ENCODE results near the gene RBMS3. TPM values are rescaled to one million over a fixed set of nuclear protein-coding genes. Genes with fewer than 3 reads are reported as not detected.

RBMS3 gene
- total and polyA plus RNA-seq, 5 donors from 2014 or later = 5.2 to 18.8 (median 8.5) TPM

DNA sequence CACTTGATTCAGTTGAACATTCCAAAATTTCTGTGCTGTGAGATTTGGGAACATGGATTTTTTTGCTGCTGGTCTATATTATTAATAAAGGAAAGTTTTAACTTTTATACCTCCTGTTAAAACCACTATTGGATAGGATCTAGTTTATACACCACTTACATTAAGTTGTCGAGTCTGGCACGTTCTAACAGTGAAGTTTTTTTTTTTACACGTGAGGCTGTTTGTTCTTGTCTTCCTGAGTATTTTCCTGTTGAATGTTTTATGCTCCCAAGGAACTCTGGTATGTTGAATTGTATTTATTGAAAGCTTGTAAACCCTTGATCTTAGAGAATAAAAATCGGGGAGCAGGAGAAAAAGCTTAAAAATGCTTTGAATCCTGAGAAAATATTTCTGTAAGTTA is 338.8 kb downstream of the RBMS3 start:
- Histone ChIP-seq H3K36me3 (ENCODE audit: control insufficient read depth, insufficient read depth, low read length) (no peaks in the 10 kb centered on the region), H3K4me1 (ENCODE audit: control insufficient read depth, insufficient read depth, low read length, poor library complexity, severe bottlenecking) (no peaks in the 10 kb centered on the region), H3K27ac (ENCODE audit: insufficient read depth, low read length, poor library complexity, severe bottlenecking) (no peak overlapping the region), H3K4me3 (ENCODE audit: low read depth, low read length) (no peak overlapping the region), H3K9me3 (ENCODE audit: control insufficient read depth in 2 of 2, low read length in 2 of 2) (no peaks in the 10 kb centered on the region), H3K27me3 (ENCODE audit: control insufficient read depth, insufficient read depth, low read length) (no peaks in the 10 kb centered on the region)
- no peak for ATAC-seq (ENCODE audit: low read depth in 2 of 2)
- Mint-ChIP-seq H3K4me3 (no peak overlapping the region), H3K27ac (no peak overlapping the region), H3K4me1 (peaks cover 0 to 3% (median 0%) of the 10 kb centered on the region in 4 donors), H3K9me3 (peaks cover 0 to 2% (median 0%) of the 10 kb centered on the region in 7 donors), H3K36me3 (no peaks in the 10 kb centered on the region), H3K27me3 (no peaks in the 10 kb centered on the region)
- DNase-seq = no peak

DNA sequence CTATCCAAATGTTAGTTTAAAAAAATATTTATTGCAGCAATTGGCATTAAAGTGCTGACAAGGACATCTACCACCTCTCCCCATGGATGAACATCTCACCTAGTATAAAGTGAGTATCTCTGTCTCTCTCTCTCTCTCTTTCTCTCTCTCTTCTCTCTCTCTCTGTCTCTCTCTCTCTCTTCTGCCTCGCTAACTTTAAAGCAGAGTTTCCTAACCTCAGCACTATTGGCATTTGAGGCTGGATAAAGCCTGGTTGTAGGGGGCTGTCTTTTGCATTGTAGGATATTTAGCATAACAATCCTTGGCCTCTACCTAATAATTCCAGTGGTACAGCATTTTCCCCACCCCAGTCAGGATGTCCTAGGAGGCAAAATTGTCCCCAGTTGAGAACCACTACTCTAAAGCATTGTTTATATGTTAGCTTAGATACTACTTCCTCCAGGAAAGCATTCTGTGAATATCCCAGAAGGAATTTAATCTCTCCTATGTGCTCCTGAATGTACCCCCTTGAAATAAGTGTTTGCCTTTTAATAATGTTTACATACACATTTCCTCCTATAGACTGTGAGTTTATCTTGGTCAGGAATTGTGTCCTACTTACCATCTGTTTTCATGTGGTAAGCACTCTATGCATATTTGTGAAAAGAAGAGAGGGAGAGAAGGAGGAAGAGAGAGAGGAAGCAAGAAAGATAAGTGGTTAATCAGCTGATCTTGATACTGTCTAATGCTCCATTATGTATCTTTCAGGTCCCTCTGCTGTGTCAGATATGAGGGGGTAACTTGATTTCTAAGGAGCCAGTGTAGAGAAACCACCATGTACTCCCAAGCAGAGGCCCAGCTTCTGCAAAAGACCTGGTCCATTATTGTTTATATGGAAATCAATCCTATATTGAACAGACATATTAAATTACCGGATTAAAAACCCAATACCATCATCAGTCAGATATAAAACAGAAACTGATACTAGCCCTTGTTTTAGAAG is 346.6 kb downstream of the RBMS3 start:
- Histone ChIP-seq H3K4me3 (ENCODE audit: low read depth, low read length) (no peak overlapping the region), H3K27me3 (ENCODE audit: control insufficient read depth, insufficient read depth, low read length) (no peaks in the 10 kb centered on the region), H3K36me3 (ENCODE audit: control insufficient read depth, insufficient read depth, low read length) (no peaks in the 10 kb centered on the region), H3K4me1 (ENCODE audit: control insufficient read depth, insufficient read depth, low read length, poor library complexity, severe bottlenecking) (no peaks in the 10 kb centered on the region), H3K27ac (ENCODE audit: insufficient read depth, low read length, poor library complexity, severe bottlenecking) (no peak overlapping the region), H3K9me3 (ENCODE audit: control insufficient read depth in 2 of 2, low read length in 2 of 2) (no peaks in the 10 kb centered on the region)
- H3K36me3 Mint-ChIP-seq = no peaks in the 10 kb centered on the region
- peak overlapping the region in 1 of 4 donors; percentile 49 for H3K4me3 Mint-ChIP-seq
- no peaks in the 10 kb centered on the region for H3K27me3 Mint-ChIP-seq
- H3K4me1 Mint-ChIP-seq = peaks cover 0 to 7% (median 0%) of the 10 kb centered on the region in 4 donors
- H3K9me3 Mint-ChIP-seq = peaks cover 0 to 2% (median 0%) of the 10 kb centered on the region in 7 donors
- DNase-seq = no peak
- no peak overlapping the region for H3K27ac Mint-ChIP-seq
- ATAC-seq (ENCODE audit: low read depth in 2 of 2) = no peak

DNA sequence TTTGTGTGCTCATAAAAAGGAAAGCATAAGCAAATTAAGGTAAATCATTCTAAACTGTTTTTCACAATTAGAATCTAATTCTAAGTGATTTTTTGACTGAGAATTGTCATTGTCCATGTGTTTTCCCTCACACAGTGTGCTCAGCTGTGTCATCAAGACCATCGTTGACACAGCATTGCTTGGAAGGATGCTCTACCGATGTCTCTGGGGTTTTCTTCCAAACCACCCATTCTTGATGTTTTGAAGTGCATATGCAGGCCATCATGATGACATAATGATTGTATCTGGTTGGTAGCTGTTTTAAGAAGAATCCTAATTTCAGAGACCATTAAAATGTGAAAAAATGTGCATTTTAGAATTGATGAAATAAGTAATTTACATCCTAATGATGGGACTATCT is 347.9 kb downstream of the RBMS3 start:
- Mint-ChIP-seq H3K4me1 (peaks cover 0 to 7% (median 0%) of the 10 kb centered on the region in 4 donors), H3K27me3 (no peaks in the 10 kb centered on the region), H3K36me3 (no peaks in the 10 kb centered on the region), H3K27ac (no peak overlapping the region), H3K9me3 (peaks cover 0 to 2% (median 0%) of the 10 kb centered on the region in 7 donors), H3K4me3 (no peak overlapping the region)
- no peaks in the 10 kb centered on the region for H3K4me1 ChIP-seq (ENCODE audit: control insufficient read depth, insufficient read depth, low read length, poor library complexity, severe bottlenecking)
- ATAC-seq (ENCODE audit: low read depth in 2 of 2) = no peak
- no peak for DNase-seq
- no peaks in the 10 kb centered on the region for H3K27me3 ChIP-seq (ENCODE audit: control insufficient read depth, insufficient read depth, low read length)
- H3K27ac ChIP-seq (ENCODE audit: insufficient read depth, low read length, poor library complexity, severe bottlenecking) = no peak overlapping the region
- no peak overlapping the region for H3K4me3 ChIP-seq (ENCODE audit: low read depth, low read length)
- no peaks in the 10 kb centered on the region for H3K36me3 ChIP-seq (ENCODE audit: control insufficient read depth, insufficient read depth, low read length)
- no peaks in the 10 kb centered on the region for H3K9me3 ChIP-seq (ENCODE audit: control insufficient read depth in 2 of 2, low read length in 2 of 2)

DNA sequence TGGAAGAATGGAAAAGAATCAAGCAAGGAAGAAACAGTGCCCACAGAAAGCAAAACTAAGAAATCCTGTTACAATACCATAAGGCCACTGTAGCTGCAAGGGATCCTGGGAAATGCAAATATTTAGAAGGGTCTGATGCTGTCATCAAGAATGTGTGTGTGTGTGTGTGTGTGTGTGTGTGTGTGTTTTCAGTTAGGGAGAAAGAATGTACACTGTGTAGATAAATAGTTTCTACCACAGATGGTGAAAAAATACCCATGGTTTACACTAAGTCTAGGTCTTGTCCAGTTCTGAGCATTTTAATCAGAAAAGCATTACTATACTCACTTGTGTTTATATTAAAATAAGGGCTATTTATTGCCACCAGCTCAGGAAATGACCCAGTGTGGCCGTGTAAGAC is 355.0 kb downstream of the RBMS3 start:
- no peak overlapping the region for H3K4me3 Mint-ChIP-seq
- H3K27ac Mint-ChIP-seq = no peak overlapping the region
- no peaks in the 10 kb centered on the region for H3K9me3 ChIP-seq (ENCODE audit: control insufficient read depth in 2 of 2, low read length in 2 of 2)
- no peaks in the 10 kb centered on the region for H3K36me3 ChIP-seq (ENCODE audit: control insufficient read depth, insufficient read depth, low read length)
- peaks cover 5% of the 10 kb centered on the region for H3K36me3 Mint-ChIP-seq
- DNase-seq (no peak), ATAC-seq (ENCODE audit: low read depth in 2 of 2) (no peak)
- peaks cover 0 to 2% (median 0%) of the 10 kb centered on the region in 4 donors for H3K4me1 Mint-ChIP-seq
- no peaks in the 10 kb centered on the region for H3K27me3 ChIP-seq (ENCODE audit: control insufficient read depth, insufficient read depth, low read length)
- no peak overlapping the region for H3K4me3 ChIP-seq (ENCODE audit: low read depth, low read length)
- peaks cover 0 to 4% (median 0%) of the 10 kb centered on the region in 7 donors for H3K9me3 Mint-ChIP-seq
- H3K27ac ChIP-seq (ENCODE audit: insufficient read depth, low read length, poor library complexity, severe bottlenecking) = no peak overlapping the region
- H3K4me1 ChIP-seq (ENCODE audit: control insufficient read depth, insufficient read depth, low read length, poor library complexity, severe bottlenecking) = no peaks in the 10 kb centered on the region
- no peaks in the 10 kb centered on the region for H3K27me3 Mint-ChIP-seq

DNA sequence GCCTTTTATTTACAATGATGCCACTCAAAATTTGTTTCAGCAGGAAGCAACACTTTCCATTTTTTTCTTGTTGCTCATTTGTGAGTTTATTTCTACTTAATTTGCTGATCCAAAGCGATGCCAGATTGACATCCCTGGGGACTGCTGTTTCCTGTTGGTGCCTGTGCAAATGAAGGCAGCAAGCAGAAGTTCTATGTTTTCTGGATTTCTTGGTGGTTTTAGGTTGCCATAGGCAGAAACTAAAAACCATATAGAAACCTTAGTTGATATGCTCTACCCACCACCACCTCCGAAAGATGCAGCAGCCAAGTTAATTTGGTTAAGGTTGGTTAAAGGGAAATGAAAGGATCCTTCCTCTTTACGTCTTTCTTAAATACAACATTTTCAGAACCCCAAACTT is 356.2 kb downstream of the RBMS3 start:
- Histone ChIP-seq H3K36me3 (ENCODE audit: control insufficient read depth, insufficient read depth, low read length) (no peaks in the 10 kb centered on the region), H3K9me3 (ENCODE audit: control insufficient read depth in 2 of 2, low read length in 2 of 2) (no peaks in the 10 kb centered on the region), H3K4me1 (ENCODE audit: control insufficient read depth, insufficient read depth, low read length, poor library complexity, severe bottlenecking) (no peaks in the 10 kb centered on the region), H3K27me3 (ENCODE audit: control insufficient read depth, insufficient read depth, low read length) (no peaks in the 10 kb centered on the region), H3K27ac (ENCODE audit: insufficient read depth, low read length, poor library complexity, severe bottlenecking) (no peak overlapping the region), H3K4me3 (ENCODE audit: low read depth, low read length) (no peak overlapping the region)
- Mint-ChIP-seq H3K4me1 (peaks cover 0 to 2% (median 0%) of the 10 kb centered on the region in 4 donors), H3K4me3 (no peak overlapping the region), H3K27me3 (no peaks in the 10 kb centered on the region), H3K9me3 (peaks cover 0 to 4% (median 0%) of the 10 kb centered on the region in 7 donors), H3K36me3 (peaks cover 5% of the 10 kb centered on the region), H3K27ac (no peak overlapping the region)
- no peak for DNase-seq
- no peak for ATAC-seq (ENCODE audit: low read depth in 2 of 2)

DNA sequence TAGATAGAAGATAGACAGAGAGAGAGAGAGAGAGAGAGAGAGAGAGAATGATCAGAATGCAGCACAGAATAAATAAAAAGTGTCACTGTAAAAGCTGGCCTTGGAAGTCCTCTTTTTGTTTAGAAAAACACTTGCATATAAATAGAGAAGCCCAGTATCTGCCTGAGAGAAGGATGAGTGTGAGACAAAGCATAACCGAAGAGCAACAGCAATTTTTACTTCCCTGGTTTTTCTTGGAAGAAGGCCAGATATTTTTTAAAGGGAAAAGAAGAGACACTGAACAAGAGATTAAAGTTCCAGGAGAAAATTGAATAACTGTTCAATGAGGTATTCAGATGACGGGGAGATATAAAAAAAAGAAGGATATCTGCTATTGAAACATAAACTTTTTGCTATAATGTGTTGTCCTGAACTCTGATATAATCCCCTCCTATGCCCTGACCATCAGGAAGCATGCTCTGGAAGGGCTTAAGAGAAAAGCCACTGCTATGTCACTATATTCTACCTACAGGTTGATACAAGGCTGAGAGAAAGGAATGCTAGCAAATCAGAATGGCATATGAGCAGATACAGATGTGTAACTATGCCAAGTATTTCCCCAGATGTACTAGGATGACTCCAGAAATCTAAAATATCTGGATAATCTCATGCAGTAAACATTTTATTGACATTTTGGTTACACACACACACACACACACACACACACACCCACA is 358.9 kb downstream of the RBMS3 start:
- H3K27me3 Mint-ChIP-seq = no peaks in the 10 kb centered on the region
- DNase-seq (no peak), ATAC-seq (ENCODE audit: low read depth in 2 of 2) (no peak)
- Histone ChIP-seq H3K9me3 (ENCODE audit: control insufficient read depth in 2 of 2, low read length in 2 of 2) (no peaks in the 10 kb centered on the region), H3K27ac (ENCODE audit: insufficient read depth, low read length, poor library complexity, severe bottlenecking) (no peak overlapping the region), H3K36me3 (ENCODE audit: control insufficient read depth, insufficient read depth, low read length) (no peaks in the 10 kb centered on the region), H3K4me1 (ENCODE audit: control insufficient read depth, insufficient read depth, low read length, poor library complexity, severe bottlenecking) (no peaks in the 10 kb centered on the region), H3K4me3 (ENCODE audit: low read depth, low read length) (no peak overlapping the region), H3K27me3 (ENCODE audit: control insufficient read depth, insufficient read depth, low read length) (no peaks in the 10 kb centered on the region)
- peaks cover 5% of the 10 kb centered on the region for H3K36me3 Mint-ChIP-seq
- peaks cover 0 to 4% (median 0%) of the 10 kb centered on the region in 7 donors for H3K9me3 Mint-ChIP-seq
- H3K4me3 Mint-ChIP-seq = no peak overlapping the region
- H3K4me1 Mint-ChIP-seq = peaks cover 0 to 2% (median 0%) of the 10 kb centered on the region in 4 donors
- H3K27ac Mint-ChIP-seq = no peak overlapping the region

DNA sequence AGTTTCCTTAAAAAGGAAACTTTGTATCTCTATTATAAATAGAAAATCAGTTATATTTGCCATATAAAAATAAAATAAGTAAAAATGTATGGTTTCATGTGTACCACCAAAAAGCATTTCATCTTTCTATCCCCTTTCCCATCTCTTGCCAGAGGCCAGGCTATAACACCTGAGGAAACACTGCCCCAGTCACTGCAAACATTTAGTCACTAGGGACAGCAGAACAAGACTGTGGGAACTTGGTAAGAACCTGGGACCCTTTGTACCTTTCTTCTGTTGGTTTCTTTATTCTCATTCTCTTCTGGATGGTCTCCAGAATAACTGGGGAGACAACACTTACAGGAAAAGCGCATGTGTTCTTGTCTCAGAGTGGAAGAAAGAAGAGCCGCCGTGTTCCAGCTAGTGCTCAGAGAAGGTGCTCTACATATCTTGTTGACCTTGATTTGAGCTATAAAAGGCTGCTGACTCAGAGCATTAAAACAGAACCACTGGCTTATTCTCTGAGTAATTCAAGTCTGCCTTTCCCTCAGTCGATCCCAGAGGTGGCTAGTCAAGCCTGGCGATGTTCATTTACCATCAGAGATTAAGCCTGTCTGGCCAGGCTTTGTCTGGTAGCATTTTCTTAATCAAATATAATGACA is 361.6 kb downstream of the RBMS3 start:
- Mint-ChIP-seq H3K27me3 (no peaks in the 10 kb centered on the region), H3K27ac (no peak overlapping the region), H3K4me1 (no peaks in the 10 kb centered on the region), H3K9me3 (no peaks in the 10 kb centered on the region), H3K4me3 (no peak overlapping the region), H3K36me3 (no peaks in the 10 kb centered on the region)
- DNase-seq = no peak
- no peaks in the 10 kb centered on the region for H3K4me1 ChIP-seq (ENCODE audit: control insufficient read depth, insufficient read depth, low read length, poor library complexity, severe bottlenecking)
- H3K9me3 ChIP-seq (ENCODE audit: control insufficient read depth in 2 of 2, low read length in 2 of 2) = no peaks in the 10 kb centered on the region
- no peak overlapping the region for H3K27ac ChIP-seq (ENCODE audit: insufficient read depth, low read length, poor library complexity, severe bottlenecking)
- no peaks in the 10 kb centered on the region for H3K36me3 ChIP-seq (ENCODE audit: control insufficient read depth, insufficient read depth, low read length)
- H3K4me3 ChIP-seq (ENCODE audit: low read depth, low read length) = no peak overlapping the region
- H3K27me3 ChIP-seq (ENCODE audit: control insufficient read depth, insufficient read depth, low read length) = no peaks in the 10 kb centered on the region
- no peak for ATAC-seq (ENCODE audit: low read depth in 2 of 2)

Measured in CD4-positive, CD25-positive, alpha-beta regulatory T cell (primary cell).